Measurements from ENCODE around the gene MSN. TPM values are rescaled to one million over a fixed set of nuclear protein-coding genes. Genes with fewer than 3 reads are reported as not detected.
A peak's percentile ranks its signal among the peaks of the same experiment; 100 is the strongest.
"Not testable (repeated sequence)": the region's sequence is repeated elsewhere in the genome, so short reads cannot be mapped to it uniquely, and the experiment has no call there.

The MSN gene
- total RNA-seq, 1 donor from 2014 or later, result 476 TPM

- no peak overlapping the region for H3K27ac Mint-ChIP-seq
- DNase-seq (ENCODE audit: low spot score), result no peak
- peaks cover 48% of the 10 kb centered on the region for H3K4me1 Mint-ChIP-seq (ENCODE audit: low read depth)
Measured at GRCh38 chrX:65744965-65745364, 77.5 kb downstream of the MSN start.

GRCh38 chrX:65745427-65745826 lies 78.0 kb downstream of the MSN start:
- peaks cover 44% of the 10 kb centered on the region for H3K4me1 Mint-ChIP-seq (ENCODE audit: low read depth)
- H3K27ac Mint-ChIP-seq, result no peak overlapping the region
- no peaks in the 10 kb centered on the region for H3K9me3 Mint-ChIP-seq
- intact Hi-C loops (cut with micrococcal nuclease), result no loop called here
- H3K27me3 Mint-ChIP-seq (ENCODE audit: low read depth), result no peaks in the 10 kb centered on the region
- no peak for DNase-seq (ENCODE audit: low spot score)
- H3K4me3 Mint-ChIP-seq (ENCODE audit: low read depth), result no peak overlapping the region
- peaks cover 39% of the 10 kb centered on the region for H3K36me3 Mint-ChIP-seq (ENCODE audit: low read depth)

More at GRCh38 chrX:65744965-65745364, 77.5 kb downstream of the MSN start:
- Mint-ChIP-seq H3K9me3 (no peaks in the 10 kb centered on the region), H3K27me3 (ENCODE audit: low read depth) (no peaks in the 10 kb centered on the region), H3K4me3 (ENCODE audit: low read depth) (no peak overlapping the region), H3K36me3 (ENCODE audit: low read depth) (peaks cover 43% of the 10 kb centered on the region)
- intact Hi-C loops (cut with micrococcal nuclease), result loop anchor here (5.0 kb wide), 2 partner anchors 37 to 242 kb away; no protein-coding TSS in a partner anchor

DNA sequence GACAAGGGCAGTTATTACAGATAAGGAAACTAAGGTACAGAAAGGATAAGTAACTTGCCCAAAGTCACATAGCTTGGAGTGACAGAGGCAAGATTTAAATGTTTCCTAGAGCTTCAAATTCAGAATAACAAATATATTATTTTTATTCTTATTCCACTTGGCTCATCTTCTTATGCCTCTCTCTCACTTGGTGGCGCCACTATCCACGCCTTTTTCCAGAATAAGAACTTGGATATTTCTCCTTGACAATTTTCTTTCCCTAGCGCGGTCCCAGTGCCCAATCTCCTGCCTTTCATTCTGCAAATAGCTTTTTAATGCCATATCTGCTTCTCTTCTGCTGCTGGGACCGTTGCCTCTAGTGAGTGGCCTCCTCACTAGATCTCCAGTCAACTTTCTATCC lies 78.5 kb downstream of the MSN start:
- peaks cover 34% of the 10 kb centered on the region for H3K36me3 Mint-ChIP-seq (ENCODE audit: low read depth)
- no peaks in the 10 kb centered on the region for H3K27me3 Mint-ChIP-seq (ENCODE audit: low read depth)
- H3K27ac Mint-ChIP-seq, result no peak overlapping the region
- peaks cover 49% of the 10 kb centered on the region for H3K4me1 Mint-ChIP-seq (ENCODE audit: low read depth)
- DNase-seq (ENCODE audit: low spot score), result no peak
- H3K4me3 Mint-ChIP-seq (ENCODE audit: low read depth), result no peak overlapping the region
- intact Hi-C loops (cut with micrococcal nuclease), result no loop called here
- no peaks in the 10 kb centered on the region for H3K9me3 Mint-ChIP-seq

DNA sequence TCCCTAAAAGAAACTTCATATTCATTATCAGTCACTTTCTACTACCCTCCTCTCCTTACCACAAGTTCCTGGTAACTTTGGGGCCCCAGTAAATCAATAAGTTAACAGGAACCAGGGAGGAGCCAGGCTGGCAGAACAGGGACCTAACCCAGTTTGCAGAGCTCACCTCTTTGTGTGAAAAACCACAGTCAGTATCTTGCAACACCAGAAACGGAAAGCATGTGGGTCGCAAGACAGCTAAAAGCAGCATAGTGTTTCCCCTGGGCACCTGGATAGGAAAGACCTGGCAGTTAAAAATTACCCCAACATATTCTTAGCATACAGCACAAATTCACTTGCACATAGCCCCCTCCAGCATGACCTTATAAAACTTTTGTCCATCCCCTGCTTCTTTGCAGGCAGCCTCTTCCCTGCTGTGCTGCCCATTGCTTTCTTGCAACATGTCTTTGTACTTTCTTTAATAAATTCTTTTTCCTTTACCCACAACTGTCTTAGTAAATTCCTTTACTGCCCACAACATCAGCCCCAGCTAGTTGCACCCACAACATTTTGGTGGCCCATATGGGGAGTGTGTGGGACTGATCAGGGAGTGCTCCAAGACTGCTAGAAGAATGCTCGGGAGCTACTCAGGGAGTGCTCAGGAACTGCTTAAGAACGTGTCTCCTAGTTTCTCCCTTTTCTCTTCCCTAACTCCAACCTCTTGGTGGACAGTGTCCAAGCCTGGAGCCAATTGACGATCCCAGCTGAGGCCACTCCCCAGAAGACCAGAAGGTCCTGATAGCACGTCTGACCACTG lies 83.4 kb downstream of the MSN start:
- intact Hi-C loops (cut with micrococcal nuclease), result loop anchor here (5.0 to 10.0 kb wide), 2 partner anchors 111 to 174 kb away; no protein-coding TSS in a partner anchor
- H3K27me3 Mint-ChIP-seq (ENCODE audit: low read depth), result no peaks in the 10 kb centered on the region

DNA sequence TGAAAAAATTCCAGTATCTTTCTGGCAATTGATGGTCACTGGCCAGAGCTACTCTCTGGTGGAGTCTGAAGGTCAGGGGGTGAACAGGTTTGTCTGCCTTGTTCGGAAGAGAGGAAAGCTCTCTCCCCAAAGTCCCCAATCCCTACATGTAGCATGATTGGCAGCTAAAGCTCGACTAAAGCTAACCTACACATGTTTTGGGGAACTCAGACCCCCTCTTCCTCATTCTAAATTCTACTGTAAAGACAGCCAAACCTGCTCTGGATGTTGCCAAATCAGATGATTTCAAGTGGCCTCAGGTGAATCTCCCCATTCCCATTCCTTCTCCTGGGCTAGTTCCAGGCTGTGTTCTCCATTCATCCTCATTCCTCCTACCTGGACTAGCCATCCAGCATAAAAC lies 84.1 kb downstream of the MSN start:
- Mint-ChIP-seq H3K4me3 (ENCODE audit: low read depth) (no peak overlapping the region), H3K36me3 (ENCODE audit: low read depth) (peaks cover 16% of the 10 kb centered on the region), H3K9me3 (peaks cover 7% of the 10 kb centered on the region), H3K4me1 (ENCODE audit: low read depth) (peaks cover 46% of the 10 kb centered on the region), H3K27me3 (ENCODE audit: low read depth) (no peaks in the 10 kb centered on the region), H3K27ac (no peak overlapping the region)
- DNase-seq (ENCODE audit: low spot score), result no peak
- intact Hi-C loops (cut with micrococcal nuclease), result loop anchor here (5.0 to 10.0 kb wide), 2 partner anchors 111 to 173 kb away; no protein-coding TSS in a partner anchor

More for the DNA sequence above, 83.4 kb downstream of the MSN start:
- H3K4me1 Mint-ChIP-seq (ENCODE audit: low read depth), result peaks cover 48% of the 10 kb centered on the region
- peaks cover 16% of the 10 kb centered on the region for H3K36me3 Mint-ChIP-seq (ENCODE audit: low read depth)
- peak; percentile 26 for DNase-seq (ENCODE audit: low spot score)
- H3K27ac Mint-ChIP-seq, result no peak overlapping the region
- peak overlapping the region; percentile 1 for H3K4me3 Mint-ChIP-seq (ENCODE audit: low read depth)
- H3K9me3 Mint-ChIP-seq, result peaks cover 7% of the 10 kb centered on the region

GRCh38 chrX:65752294-65752693 lies 84.8 kb downstream of the MSN start:
- Mint-ChIP-seq H3K4me1 (ENCODE audit: low read depth) (peaks cover 46% of the 10 kb centered on the region), H3K27me3 (ENCODE audit: low read depth) (no peaks in the 10 kb centered on the region), H3K36me3 (ENCODE audit: low read depth) (peaks cover 11% of the 10 kb centered on the region), H3K9me3 (peaks cover 7% of the 10 kb centered on the region), H3K4me3 (ENCODE audit: low read depth) (no peak overlapping the region), H3K27ac (no peak overlapping the region)
- intact Hi-C loops (cut with micrococcal nuclease), result loop anchor here (5.0 to 10.0 kb wide), 2 partner anchors 110 to 173 kb away; no protein-coding TSS in a partner anchor
- DNase-seq (ENCODE audit: low spot score), result no peak

- H3K9me3 Mint-ChIP-seq, result peaks cover 7% of the 10 kb centered on the region
- H3K27me3 Mint-ChIP-seq (ENCODE audit: low read depth), result no peaks in the 10 kb centered on the region
- H3K27ac Mint-ChIP-seq, result no peak overlapping the region
- peaks cover 41% of the 10 kb centered on the region for H3K4me1 Mint-ChIP-seq (ENCODE audit: low read depth)
- peaks cover 7% of the 10 kb centered on the region for H3K36me3 Mint-ChIP-seq (ENCODE audit: low read depth)
- DNase-seq (ENCODE audit: low spot score), result no peak
- intact Hi-C loops (cut with micrococcal nuclease), result loop anchor here (10.0 kb wide), 1 partner anchor 169 kb away; no protein-coding TSS in a partner anchor
- no peak overlapping the region for H3K4me3 Mint-ChIP-seq (ENCODE audit: low read depth)
Measured at GRCh38 chrX:65755786-65756185, 88.3 kb downstream of the MSN start.

GRCh38 chrX:65757943-65758342 lies 90.5 kb downstream of the MSN start:
- intact Hi-C loops (cut with micrococcal nuclease), result loop anchor here (10.0 kb wide), 1 partner anchor 167 kb away; no protein-coding TSS in a partner anchor
- Mint-ChIP-seq H3K27me3 (ENCODE audit: low read depth) (no peaks in the 10 kb centered on the region), H3K4me1 (ENCODE audit: low read depth) (peaks cover 32% of the 10 kb centered on the region), H3K4me3 (ENCODE audit: low read depth) (no peak overlapping the region), H3K27ac (no peak overlapping the region), H3K36me3 (ENCODE audit: low read depth) (peaks cover 13% of the 10 kb centered on the region), H3K9me3 (peaks cover 23% of the 10 kb centered on the region)
- DNase-seq (ENCODE audit: low spot score), result no peak

- no peak for DNase-seq (ENCODE audit: low spot score)
- H3K27me3 Mint-ChIP-seq (ENCODE audit: low read depth), result no peaks in the 10 kb centered on the region
- H3K4me3 Mint-ChIP-seq (ENCODE audit: low read depth), result no peak overlapping the region
- H3K4me1 Mint-ChIP-seq (ENCODE audit: low read depth), result peaks cover 34% of the 10 kb centered on the region
- no peak overlapping the region for H3K27ac Mint-ChIP-seq
- peaks cover 27% of the 10 kb centered on the region for H3K9me3 Mint-ChIP-seq
- peaks cover 13% of the 10 kb centered on the region for H3K36me3 Mint-ChIP-seq (ENCODE audit: low read depth)
- intact Hi-C loops (cut with micrococcal nuclease), result loop anchor here (10.0 kb wide), 1 partner anchor 166 kb away; no protein-coding TSS in a partner anchor
Measured at GRCh38 chrX:65758505-65758904, 91.1 kb downstream of the MSN start.

GRCh38 chrX:65759525-65759924 lies 92.1 kb downstream of the MSN start:
- Mint-ChIP-seq H3K4me1 (ENCODE audit: low read depth) (peaks cover 41% of the 10 kb centered on the region), H3K9me3 (peaks cover 26% of the 10 kb centered on the region)
- not testable (repeated sequence) for DNase-seq (ENCODE audit: low spot score); H3K27ac Mint-ChIP-seq; H3K4me3 Mint-ChIP-seq (ENCODE audit: low read depth); H3K27me3 Mint-ChIP-seq (ENCODE audit: low read depth); H3K36me3 Mint-ChIP-seq (ENCODE audit: low read depth)
- intact Hi-C loops (cut with micrococcal nuclease), result loop anchor here (10.0 kb wide), 1 partner anchor 165 kb away; no protein-coding TSS in a partner anchor

DNA sequence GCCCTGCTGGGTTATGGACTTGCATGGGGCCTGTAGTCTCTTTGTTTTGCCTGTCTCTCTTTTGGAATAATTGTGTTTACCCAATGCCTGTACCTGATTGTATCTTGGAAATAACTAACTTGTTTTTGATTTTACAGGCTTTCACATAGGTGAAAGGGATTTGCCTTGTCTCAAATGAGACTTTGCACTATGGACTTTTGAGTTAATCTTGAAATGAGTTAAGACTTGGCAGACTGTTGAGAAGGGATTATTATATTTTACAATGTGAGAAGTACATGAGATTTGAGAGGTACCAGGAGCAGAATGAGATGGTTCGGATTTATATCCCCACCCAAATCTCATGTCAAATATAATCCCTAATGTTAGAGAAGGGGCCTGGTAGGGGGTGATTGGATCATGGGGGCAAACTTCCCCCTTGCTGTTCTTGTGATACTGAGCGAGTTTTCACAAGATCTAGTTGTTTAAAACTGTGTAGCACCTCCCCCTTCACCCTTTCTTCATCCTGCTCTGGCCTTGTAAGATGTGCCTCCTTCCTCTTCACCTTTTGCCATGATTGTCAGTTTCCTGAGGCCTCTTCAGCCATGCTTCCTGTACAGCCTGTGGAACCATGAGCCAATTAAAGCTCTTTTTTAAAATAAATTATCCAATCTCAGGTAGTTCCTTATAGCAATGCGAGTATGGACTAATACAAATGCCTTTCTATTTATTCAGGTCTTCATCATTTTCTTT lies 102.3 kb downstream of the MSN start:
- intact Hi-C loops (cut with micrococcal nuclease), result no loop called here
- Mint-ChIP-seq H3K9me3 (no peaks in the 10 kb centered on the region), H3K4me1 (ENCODE audit: low read depth) (no peaks in the 10 kb centered on the region), H3K36me3 (ENCODE audit: low read depth) (no peaks in the 10 kb centered on the region), H3K4me3 (ENCODE audit: low read depth) (no peak overlapping the region), H3K27ac (no peak overlapping the region), H3K27me3 (ENCODE audit: low read depth) (no peaks in the 10 kb centered on the region)
- DNase-seq (ENCODE audit: low spot score), result no peak

DNA sequence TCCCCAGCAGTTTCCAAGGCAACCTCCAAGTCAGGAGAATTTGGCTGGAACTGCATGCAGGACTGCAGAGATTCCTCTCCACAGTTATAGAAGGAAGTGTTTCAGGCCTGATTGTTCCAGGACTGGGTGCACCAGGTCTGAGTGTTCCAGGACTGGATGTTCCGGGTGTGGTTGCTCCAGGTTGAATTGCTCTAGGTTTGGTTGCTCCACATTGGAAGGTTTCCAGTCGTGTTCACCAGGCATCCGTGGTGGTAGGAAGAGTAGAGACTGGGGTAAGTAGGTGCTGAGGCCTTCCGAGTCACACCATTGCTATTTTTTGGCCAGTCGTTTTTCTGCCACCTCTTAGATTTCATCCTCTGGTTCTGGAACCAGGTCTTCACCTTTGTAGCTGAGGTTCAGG lies 105.4 kb downstream of the MSN start:
- no peak for DNase-seq (ENCODE audit: low spot score)
- H3K27me3 Mint-ChIP-seq (ENCODE audit: low read depth), result no peaks in the 10 kb centered on the region
- intact Hi-C loops (cut with micrococcal nuclease), result no loop called here
- H3K9me3 Mint-ChIP-seq, result no peaks in the 10 kb centered on the region
- no peak overlapping the region for H3K27ac Mint-ChIP-seq
- H3K36me3 Mint-ChIP-seq (ENCODE audit: low read depth), result no peaks in the 10 kb centered on the region
- H3K4me3 Mint-ChIP-seq (ENCODE audit: low read depth), result no peak overlapping the region
- peaks cover under 1% of the 10 kb centered on the region for H3K4me1 Mint-ChIP-seq (ENCODE audit: low read depth)

All from activated T-helper 2 cell treated with anti-CD3 and anti-CD28 coated beads, Interferon-gamma antibody, Interleukin-2, Interleukin-4, amounts not matched to agents 10 μg/mL and 5 μg/mL and 100 μg/mL, durations not matched to agents 14 hours and 24 hours and 36 hours (primary cell).